ENCODE results near the gene TMEM242. TPM values are rescaled to one million over a fixed set of nuclear protein-coding genes. Genes with fewer than 3 reads are reported as not detected.

TMEM242 gene
- total and polyA plus RNA-seq, 2 of the 4 experiments (the other 2 are of a cell fraction): 2.3 to 4.6 TPM

DNA sequence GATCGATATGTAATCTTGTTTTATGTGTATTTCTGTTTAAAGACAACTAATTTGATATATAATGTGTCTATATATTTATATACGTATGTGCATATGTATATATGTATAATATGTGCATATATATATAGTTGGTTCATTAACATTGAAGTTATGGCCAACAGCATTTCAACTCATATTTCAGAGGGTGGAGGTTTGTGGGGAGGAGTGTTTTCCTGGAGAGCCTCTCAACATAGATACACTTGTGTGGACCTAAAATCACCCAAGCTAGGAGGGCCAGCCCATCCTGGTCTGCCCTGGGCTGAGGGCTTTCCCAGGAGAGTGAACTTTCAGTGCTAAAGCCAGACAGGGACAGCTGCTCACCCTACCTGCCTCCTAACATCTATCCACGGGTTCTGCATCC, 68.8 kb downstream of the TMEM242 start:
- WGBS, 2 experiments (ENCODE audit: extremely low coverage in 2 of 2, insufficient read length in 1 of 2): 43% methylated on average over 1 of the region's 3 CpGs; no CpG with 5 or more reads in 1 of the 2 experiments
- H2BK20ac ChIP-seq (ENCODE audit: low read depth, low read length): no peak overlapping the region
- no peak overlapping the region for H3K4me2 ChIP-seq (ENCODE audit: low read depth, low read length)
- no peak overlapping the region for H3K9ac ChIP-seq (ENCODE audit: low read depth, low read length)
- H2AK9ac ChIP-seq (replicated peaks; ENCODE audit: low read depth, low read length, poor library complexity): no peak overlapping the region
- H3K9me3 ChIP-seq (ENCODE audit: control insufficient read depth, insufficient read depth, low read length): peaks cover 2% of the 10 kb centered on the region
- H3K14ac ChIP-seq (replicated peaks; ENCODE audit: low read depth, low read length): no peak overlapping the region
- H2BK15ac ChIP-seq (ENCODE audit: low read depth, low read length): no peak overlapping the region
- H2AK5ac ChIP-seq (ENCODE audit: low read depth, low read length): no peak overlapping the region
- H3K4me3 ChIP-seq (ENCODE audit: insufficient read depth, low read depth, low read length): no peak overlapping the region
- ChIA-PET POLR2A (ENCODE audit: unreplicated experiment) (no interaction called here), CTCF (no interaction called here)
- dilution Hi-C loops (cut with HindIII; ENCODE audit: low sequenced_read_pairs, unreplicated experiment): no loop called here
- H3K4me1 ChIP-seq (ENCODE audit: control insufficient read depth, insufficient read depth, low read length): no peaks in the 10 kb centered on the region
- no peak for ATAC-seq (ENCODE audit: low read depth)
- no peak overlapping the region for H2BK5ac ChIP-seq (ENCODE audit: low read depth, low read length, poor library complexity, severe bottlenecking)
- no peak overlapping the region for H3K4ac ChIP-seq (ENCODE audit: low read depth, low read length)
- H2AFZ ChIP-seq (replicated peaks; ENCODE audit: low read length, poor library complexity): no peak overlapping the region
- no peak overlapping the region for H4K8ac ChIP-seq (ENCODE audit: low read depth in 2 of 2, low read length in 2 of 2)
- H3K27ac ChIP-seq (ENCODE audit: insufficient read depth, low read length): no peak overlapping the region
- no peak overlapping the region for H3K56ac ChIP-seq (ENCODE audit: extremely low read depth, insufficient read depth, low read length)
- no peak overlapping the region for H4K91ac ChIP-seq (ENCODE audit: insufficient read depth, low read depth, low read length)
- no peaks in the 10 kb centered on the region for H3K9me1 ChIP-seq (ENCODE audit: insufficient read depth, low read length)
- no peak overlapping the region for H2BK120ac ChIP-seq (ENCODE audit: low read depth, low read length)
- no TSS peak for BruUV-seq (replicated peaks)
- in situ Hi-C loops (cut with MboI; ENCODE audit: low sequenced_read_pairs): no loop called here
- peaks cover 51% of the 10 kb centered on the region for H3K27me3 ChIP-seq (ENCODE audit: control insufficient read depth, insufficient read depth, low read length)
- no peaks in the 10 kb centered on the region for H3K79me1 ChIP-seq (ENCODE audit: low read depth in 1 of 2, low read length in 2 of 2)
- no peak for TF ChIP-seq SMC3 (IDR thresholded peaks at IDR 0.05; ENCODE audit: low read depth, low read length)
- TF ChIP-seq, protein P1, sequence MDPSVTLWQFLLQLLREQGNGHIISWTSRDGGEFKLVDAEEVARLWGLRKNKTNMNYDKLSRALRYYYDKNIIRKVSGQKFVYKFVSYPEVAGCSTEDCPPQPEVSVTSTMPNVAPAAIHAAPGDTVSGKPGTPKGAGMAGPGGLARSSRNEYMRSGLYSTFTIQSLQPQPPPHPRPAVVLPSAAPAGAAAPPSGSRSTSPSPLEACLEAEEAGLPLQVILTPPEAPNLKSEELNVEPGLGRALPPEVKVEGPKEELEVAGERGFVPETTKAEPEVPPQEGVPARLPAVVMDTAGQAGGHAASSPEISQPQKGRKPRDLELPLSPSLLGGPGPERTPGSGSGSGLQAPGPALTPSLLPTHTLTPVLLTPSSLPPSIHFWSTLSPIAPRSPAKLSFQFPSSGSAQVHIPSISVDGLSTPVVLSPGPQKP (IDR thresholded peaks at IDR 0.05; ENCODE audit: borderline replicate concordance, low read depth, low read length): no peak
- no peak for TF ChIP-seq CHD1 (IDR thresholded peaks at IDR 0.05; ENCODE audit: low read depth, low read length)
- no peak for TF ChIP-seq MXI1 (IDR thresholded peaks at IDR 0.05; ENCODE audit: borderline replicate concordance, low read depth, low read length)
- TF ChIP-seq POLR2A (IDR thresholded peaks at IDR 0.05; ENCODE audit: low read depth, low read length): no peak
- TF ChIP-seq, protein P2, sequence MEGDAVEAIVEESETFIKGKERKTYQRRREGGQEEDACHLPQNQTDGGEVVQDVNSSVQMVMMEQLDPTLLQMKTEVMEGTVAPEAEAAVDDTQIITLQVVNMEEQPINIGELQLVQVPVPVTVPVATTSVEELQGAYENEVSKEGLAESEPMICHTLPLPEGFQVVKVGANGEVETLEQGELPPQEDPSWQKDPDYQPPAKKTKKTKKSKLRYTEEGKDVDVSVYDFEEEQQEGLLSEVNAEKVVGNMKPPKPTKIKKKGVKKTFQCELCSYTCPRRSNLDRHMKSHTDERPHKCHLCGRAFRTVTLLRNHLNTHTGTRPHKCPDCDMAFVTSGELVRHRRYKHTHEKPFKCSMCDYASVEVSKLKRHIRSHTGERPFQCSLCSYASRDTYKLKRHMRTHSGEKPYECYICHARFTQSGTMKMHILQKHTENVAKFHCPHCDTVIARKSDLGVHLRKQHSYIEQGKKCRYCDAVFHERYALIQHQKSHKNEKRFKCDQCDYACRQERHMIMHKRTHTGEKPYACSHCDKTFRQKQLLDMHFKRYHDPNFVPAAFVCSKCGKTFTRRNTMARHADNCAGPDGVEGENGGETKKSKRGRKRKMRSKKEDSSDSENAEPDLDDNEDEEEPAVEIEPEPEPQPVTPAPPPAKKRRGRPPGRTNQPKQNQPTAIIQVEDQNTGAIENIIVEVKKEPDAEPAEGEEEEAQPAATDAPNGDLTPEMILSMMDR (conservative IDR thresholded peaks at IDR 0.05; ENCODE audit: low read depth, low read length): no peak
- TF ChIP-seq MAZ (IDR thresholded peaks at IDR 0.05; ENCODE audit: borderline replicate concordance, low read depth, low read length): no peak
- TF ChIP-seq RAD21 (IDR thresholded peaks at IDR 0.05; ENCODE audit: low read length): no peak
- no peak for TF ChIP-seq MAFK (IDR thresholded peaks at IDR 0.05; ENCODE audit: low read depth, low read length)
- TF ChIP-seq FOS (IDR thresholded peaks at IDR 0.05; ENCODE audit: low read depth, low read length): no peak
- no peak for TF ChIP-seq RFX5 (IDR thresholded peaks at IDR 0.05; ENCODE audit: low read depth, low read length)
- no peak for TF ChIP-seq BHLHE40 (IDR thresholded peaks at IDR 0.05; ENCODE audit: low read depth, low read length)
- TF ChIP-seq CEBPB (IDR thresholded peaks at IDR 0.05; ENCODE audit: low read depth, low read length): no peak
- TF ChIP-seq RCOR1 (IDR thresholded peaks at IDR 0.05; ENCODE audit: insufficient replicate concordance, low read length): no peak
- TF ChIP-seq NFE2L2 (IDR thresholded peaks at IDR 0.05; ENCODE audit: low read depth, low read length): no peak
- TF ChIP-seq, protein P3, sequence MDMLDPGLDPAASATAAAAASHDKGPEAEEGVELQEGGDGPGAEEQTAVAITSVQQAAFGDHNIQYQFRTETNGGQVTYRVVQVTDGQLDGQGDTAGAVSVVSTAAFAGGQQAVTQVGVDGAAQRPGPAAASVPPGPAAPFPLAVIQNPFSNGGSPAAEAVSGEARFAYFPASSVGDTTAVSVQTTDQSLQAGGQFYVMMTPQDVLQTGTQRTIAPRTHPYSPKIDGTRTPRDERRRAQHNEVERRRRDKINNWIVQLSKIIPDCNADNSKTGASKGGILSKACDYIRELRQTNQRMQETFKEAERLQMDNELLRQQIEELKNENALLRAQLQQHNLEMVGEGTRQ (IDR thresholded peaks at IDR 0.05; ENCODE audit: low read depth, low read length): no peak
- H4K5ac ChIP-seq (ENCODE audit: low read depth, low read length): no peak overlapping the region
- intact Hi-C loops (cut with micrococcal nuclease): no loop called here
- no peak for DNase-seq
- no peak overlapping the region for H3K23ac ChIP-seq (ENCODE audit: low read depth, low read length)
- H3K36me3 ChIP-seq (ENCODE audit: control insufficient read depth, insufficient read depth, low read length): no peaks in the 10 kb centered on the region
- no peak overlapping the region for H3K18ac ChIP-seq (ENCODE audit: low read depth, low read length)
- no peaks in the 10 kb centered on the region for H4K20me1 ChIP-seq (ENCODE audit: insufficient read depth, low read length)
